K562 (cell line): ENCODE measurements around the gene EPHA2. TPM values are rescaled to one million over a fixed set of nuclear protein-coding genes. Genes with fewer than 3 reads are reported as not detected.
A peak's percentile ranks its signal among the peaks of the same experiment; 100 is the strongest.

ENCODE experiments used
- ARID1B ChIP-seq: fragments of 450-650 bp; IDR thresholded peaks from 2 replicates; pipeline ENCODE4 v1.6.1; 2016; ENCODE audit warnings: antibody characterized with exemption, mild to moderate bottlenecking, inconsistent platforms
- BACH1 ChIP-seq: fragments of 200-800 bp; sonication (Bioruptor generic); IDR thresholded peaks from 2 replicates; pipeline ENCODE4 v1.6.1; 2016; ENCODE audit warnings: missing genetic modification characterization, missing compliant biosample characterization
- BHLHE40 ChIP-seq: IDR thresholded peaks from 2 replicates; pipeline ENCODE4 v1.6.1; 2011; ENCODE audit warnings: low read length, improper control_type of control experiment
- CC2D1A ChIP-seq: fragments of 450-650 bp; IDR thresholded peaks from 2 replicates; pipeline ENCODE4 v1.6.1; 2017; ENCODE audit warnings: mild to moderate bottlenecking
- E2F5 ChIP-seq: sonication (generic); formaldehyde crosslinking; IDR thresholded peaks from 2 replicates; pipeline ENCODE4 v1.8.0; 2022; ENCODE audit warnings: mild to moderate bottlenecking, missing genetic modification reagents
- ESRRB ChIP-seq: fragments of 250-450 bp; sonication (Bioruptor Pico); IDR thresholded peaks from 2 replicates; pipeline ENCODE4 v1.5.0; 2020; ENCODE audit warnings: mild to moderate bottlenecking, moderate library complexity, borderline replicate concordance
- GATAD2B ChIP-seq: fragments of 450-650 bp; IDR thresholded peaks from 2 replicates; pipeline ENCODE4 v1.6.1; 2017; ENCODE audit warnings: mild to moderate bottlenecking, borderline replicate concordance
- MXD1 ChIP-seq: fragments of 250-450 bp; sonication (Bioruptor Pico); IDR thresholded peaks from 2 replicates; pipeline ENCODE4 v1.8.0; 2021; ENCODE audit warnings: borderline replicate concordance, mild to moderate bottlenecking, moderate library complexity; ENCODE audit not compliant: poor library complexity, severe bottlenecking
- POLR2H ChIP-seq: IDR thresholded peaks from 2 replicates; pipeline ENCODE4 v1.6.1; 2016; ENCODE audit warnings: missing genetic modification characterization, low read depth, mild to moderate bottlenecking, control low read depth, missing compliant biosample characterization, moderate library complexity
- POLR3G ChIP-seq: IDR thresholded peaks from 2 replicates; pipeline ENCODE4 v1.6.1; 2011; ENCODE audit not compliant: insufficient read length, insufficient replicate concordance; ENCODE audit errors: extremely low read depth
- RAD21 ChIP-seq, 2 experiments: fragments of 250-450 bp in 1 of 2; fragments of 450-650 bp in 1 of 2; sonication (Bioruptor Pico) in 1 of 2; formaldehyde crosslinking in 1 of 2; IDR thresholded peaks in 1 of 2; conservative IDR thresholded peaks in 1 of 2; 2 replicates each; pipeline versions ENCODE4 v1.4.0 to v1.8.0; 2020 to 2022; ENCODE audit warnings: mild to moderate bottlenecking in 2 of 2, moderate library complexity in 1 of 2
- RBM22 ChIP-seq: fragments of 200-400 bp; formaldehyde crosslinking; IDR thresholded peaks from 2 replicates; pipeline ENCODE4 v1.6.1; 2018; ENCODE audit warnings: low read length, low read depth; ENCODE audit not compliant: poor library complexity, severe bottlenecking
- TBL1XR1 ChIP-seq, 2 experiments: IDR thresholded peaks; 2 replicates each; pipeline ENCODE4 v1.6.1; 2012; ENCODE audit warnings: improper control_type of control experiment in 2 of 2, low read length in 2 of 2, mild to moderate bottlenecking in 1 of 2
- ZNF318 ChIP-seq, 2 experiments: fragments of 450-650 bp; IDR thresholded peaks; 2 replicates each; pipeline ENCODE4 v1.6.1; 2016; ENCODE audit warnings: mild to moderate bottlenecking in 2 of 2, borderline replicate concordance in 1 of 2, low read depth in 1 of 2, moderate library complexity in 1 of 2
- ZNF780A ChIP-seq: fragments of 250-450 bp; sonication (Bioruptor Pico); IDR thresholded peaks from 2 replicates; pipeline ENCODE4 v1.5.0; 2021; ENCODE audit warnings: mild to moderate bottlenecking
- polyA plus RNA-seq, 8 experiments: library from polyadenylated mRNA; depleted of rRNA in 4 of 8; stranded (reverse) in 5 of 8; unstranded in 3 of 8; fragments of >200 nt; fragmentation: Nextera tagmentation in 2 of 8; fragmentation: Illumina TruSeq in 1 of 8; extraction: Ambion mirVana in 2 of 8; extraction: Trizol in 1 of 8; gene quantifications; 2 replicates each; pipeline versions ENCODE4 v1.2.1 to v1.2.3, GENCODE V29; 2011 to 2014; ENCODE audit warnings: inconsistent platforms in 1 of 8, missing spikeins in 1 of 8
- total RNA-seq, 7 experiments: library from RNA; depleted of rRNA in 6 of 7; stranded (reverse); fragments of >200 nt in 6 of 7; fragmentation: Illumina TruSeq in 2 of 7; extraction: Trizol in 2 of 7; gene quantifications; 2 replicates each; pipeline versions ENCODE4 v1.2.1 to v1.2.3, GENCODE V29; 2011 to 2021; ENCODE audit warnings: low replicate concordance in 1 of 7

The EPHA2 gene
- total and polyA plus RNA-seq, 9 of the 15 experiments (the other 6 are each of a cell fraction or from before 2014, with no cell fraction given) = 0.04 to 0.40 (median 0.07) TPM; not detected in 4

GRCh38 chr1:16164213-16165072 lies 8.6 kb upstream of the EPHA2 start (continued):
- TF ChIP-seq E2F5 = no peak
- peak; percentile 49 for TF ChIP-seq BHLHE40
- TF ChIP-seq GATAD2B = no peak
- TF ChIP-seq ZNF318 (IDR thresholded peaks at IDR 0.05; ENCODE audit: borderline replicate concordance in 1 of 2, low read depth in 1 of 2) = peak in 1 of 2 experiments; percentile 97; a peak in 2 of 4 replicates
- peak; percentile 76 for TF ChIP-seq ARID1B
- no peak for TF ChIP-seq ZNF780A (CRISPR knock-in tag)
- no peak for TF ChIP-seq POLR2H (tag)
- TF ChIP-seq POLR3G = no peak
- TF ChIP-seq CC2D1A = no peak
- no peak for TF ChIP-seq ESRRB (CRISPR knock-in tag)
- TF ChIP-seq RBM22 = no peak
- TF ChIP-seq RAD21 (CRISPR knock-in tag; conservative IDR thresholded peaks at IDR 0.05 in 1 of 2, IDR thresholded peaks at IDR 0.05 in 1 of 2) = no peak
- TF ChIP-seq BACH1 (tag) = no peak
- no peak for TF ChIP-seq MXD1 (CRISPR knock-in tag)
- 0 out of 4 replicates have a peak, but pooled peaks of 1 of the 2 experiments have one; percentile 17 for TF ChIP-seq TBL1XR1 (IDR thresholded peaks at IDR 0.05; ENCODE audit: low read length in 2 of 2)
